Fibroblast of villous mesenchyme (primary cell): ENCODE measurements around the gene LKAAEAR1. TPM values are rescaled to one million over a fixed set of nuclear protein-coding genes. Genes with fewer than 3 reads are reported as not detected.

ENCODE experiments used
- DNase-seq: peaks from one replicate; pipeline ENCODE4 v3.0.0-alpha.2; 2010; ENCODE audit warnings: low read depth
- H3K4me3 ChIP-seq: 2 replicates; pipeline ENCODE4 v1.5.1; 2011; ENCODE audit warnings: low read depth, mild to moderate bottlenecking, low read length
- total RNA-seq: library from RNA; depleted of rRNA; stranded (reverse); fragments of >200 nt; gene quantifications from 2 replicates; pipeline ENCODE4 v1.2.3, GENCODE V29; 2012
- TF ChIP-seq, protein P1 (sequence below): IDR thresholded peaks from 2 replicates; pipeline ENCODE4 v1.5.1; 2012; ENCODE audit warnings: low read depth, mild to moderate bottlenecking, low read length; ENCODE audit not compliant: insufficient read depth

The LKAAEAR1 gene
- total RNA-seq, 1 donor = not detected

DNA sequence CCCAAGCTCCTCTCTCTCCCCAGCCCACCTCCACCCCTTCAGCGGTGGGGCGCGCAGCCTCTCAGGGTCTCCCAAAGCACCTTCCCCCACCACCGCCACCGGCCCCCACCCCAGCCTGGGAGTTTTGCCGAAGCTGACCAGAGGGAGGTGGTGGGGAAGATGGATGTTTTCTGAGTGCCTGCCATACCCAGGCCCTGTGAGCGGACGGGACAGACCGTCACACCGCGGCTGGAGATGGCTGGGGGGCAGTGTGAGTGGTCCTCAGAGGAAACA, 42.5 kb downstream of the LKAAEAR1 start:
- DNase-seq = no peak
- TF ChIP-seq, protein P1, sequence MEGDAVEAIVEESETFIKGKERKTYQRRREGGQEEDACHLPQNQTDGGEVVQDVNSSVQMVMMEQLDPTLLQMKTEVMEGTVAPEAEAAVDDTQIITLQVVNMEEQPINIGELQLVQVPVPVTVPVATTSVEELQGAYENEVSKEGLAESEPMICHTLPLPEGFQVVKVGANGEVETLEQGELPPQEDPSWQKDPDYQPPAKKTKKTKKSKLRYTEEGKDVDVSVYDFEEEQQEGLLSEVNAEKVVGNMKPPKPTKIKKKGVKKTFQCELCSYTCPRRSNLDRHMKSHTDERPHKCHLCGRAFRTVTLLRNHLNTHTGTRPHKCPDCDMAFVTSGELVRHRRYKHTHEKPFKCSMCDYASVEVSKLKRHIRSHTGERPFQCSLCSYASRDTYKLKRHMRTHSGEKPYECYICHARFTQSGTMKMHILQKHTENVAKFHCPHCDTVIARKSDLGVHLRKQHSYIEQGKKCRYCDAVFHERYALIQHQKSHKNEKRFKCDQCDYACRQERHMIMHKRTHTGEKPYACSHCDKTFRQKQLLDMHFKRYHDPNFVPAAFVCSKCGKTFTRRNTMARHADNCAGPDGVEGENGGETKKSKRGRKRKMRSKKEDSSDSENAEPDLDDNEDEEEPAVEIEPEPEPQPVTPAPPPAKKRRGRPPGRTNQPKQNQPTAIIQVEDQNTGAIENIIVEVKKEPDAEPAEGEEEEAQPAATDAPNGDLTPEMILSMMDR = no peak
- H3K4me3 ChIP-seq = peak overlapping the region; percentile 50

- peak; percentile 33 for DNase-seq
- TF ChIP-seq, protein P1 = no peak
- H3K4me3 ChIP-seq = peak overlapping the region; percentile 50
Measured at GRCh38 chr20:64041040-64041780, 43.0 kb downstream of the LKAAEAR1 start.

GRCh38 chr20:64040231-64041039, 43.8 kb downstream of the LKAAEAR1 start:
- TF ChIP-seq, protein P1 = no peak
- no peak for DNase-seq
- H3K4me3 ChIP-seq = no peak overlapping the region

DNA sequence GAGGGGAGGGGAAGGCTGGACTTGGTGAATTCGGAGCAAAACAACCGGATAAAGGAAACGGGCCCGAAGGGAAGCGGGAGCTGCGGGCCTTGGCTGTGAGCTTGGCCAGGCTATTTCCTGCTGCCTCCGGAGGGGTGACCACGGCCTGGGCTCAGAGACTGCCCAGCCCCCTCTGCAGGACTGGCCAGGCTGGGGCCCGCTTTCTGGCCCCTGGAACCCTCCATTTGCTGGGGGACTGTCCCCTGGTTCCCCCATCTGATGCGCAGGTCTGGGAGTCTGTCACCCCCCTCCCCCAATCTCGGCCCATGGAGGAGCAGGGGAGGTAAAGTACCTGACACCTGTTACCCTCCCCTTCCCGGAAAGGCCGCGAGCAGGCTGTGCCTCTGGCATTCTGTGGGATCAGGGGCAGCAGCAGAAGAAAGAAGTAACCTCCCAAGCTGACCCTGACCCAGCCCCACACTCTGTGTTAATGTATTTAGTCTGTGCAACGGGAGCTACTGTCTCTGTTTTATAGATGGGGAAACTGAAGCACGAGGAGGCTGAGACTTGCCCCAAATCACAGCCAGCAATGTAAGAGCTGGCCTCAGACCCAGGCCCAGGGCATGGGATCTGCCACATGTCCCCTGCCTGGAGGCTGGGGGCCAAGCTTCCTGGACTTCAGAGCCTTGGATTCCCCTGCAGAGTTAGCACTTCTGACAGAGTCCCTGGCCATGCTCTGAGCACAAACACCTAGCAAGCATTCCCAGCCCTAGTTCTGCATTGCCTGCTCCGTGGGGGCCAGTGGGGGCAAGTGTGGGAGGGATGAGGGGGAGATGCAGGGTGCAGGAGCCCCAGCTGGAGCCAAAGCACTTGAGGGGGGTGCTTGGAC, 44.7 kb downstream of the LKAAEAR1 start:
- TF ChIP-seq, protein P1 = no peak
- no peak for DNase-seq
- H3K4me3 ChIP-seq = peak overlapping the region; percentile 56

- TF ChIP-seq, protein P1 = peak; percentile 72
- peak; percentile 79 for DNase-seq
- peak overlapping the region; percentile 56 for H3K4me3 ChIP-seq
Measured at GRCh38 chr20:64038565-64039292, 45.5 kb downstream of the LKAAEAR1 start.

DNA sequence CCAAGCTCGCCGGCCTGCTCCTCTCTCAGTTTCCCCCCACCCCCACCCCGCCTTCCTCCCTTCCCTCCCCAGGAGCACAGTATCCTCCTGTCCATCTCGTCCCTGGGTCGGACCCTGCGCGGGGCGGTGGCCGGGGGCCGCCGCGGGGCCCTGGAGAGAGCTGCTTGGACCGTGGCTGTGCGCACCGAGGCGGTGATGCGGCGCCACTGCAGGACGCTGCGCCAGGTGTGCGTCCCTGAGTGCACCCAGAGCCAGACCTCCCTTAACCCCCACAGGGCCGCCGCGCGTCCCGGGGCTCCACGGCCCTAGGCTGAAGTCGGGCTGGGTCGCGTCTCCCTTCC, 46.0 kb downstream of the LKAAEAR1 start:
- no peak for DNase-seq
- TF ChIP-seq, protein P1 = no peak
- H3K4me3 ChIP-seq = no peak overlapping the region
